Ishikawa (cell line): Measurements from ENCODE around the gene EIF5A2.

Source experiments
- CEBPB ChIP-seq: IDR thresholded peaks from 2 replicates; pipeline ENCODE4 v1.6.1; 2012
- CREB1 ChIP-seq: IDR thresholded peaks from 2 replicates; pipeline ENCODE4 v1.6.1; 2012; ENCODE audit warnings: low read depth
- EGR1 ChIP-seq: IDR thresholded peaks from 2 replicates; pipeline ENCODE4 v1.6.1; 2012
- EP300 ChIP-seq: IDR thresholded peaks from 2 replicates; pipeline ENCODE4 v1.6.1; 2012; ENCODE audit warnings: borderline replicate concordance
- FOXM1 ChIP-seq: IDR thresholded peaks from 2 replicates; pipeline ENCODE4 v1.6.1; 2012; ENCODE audit warnings: low read depth, borderline replicate concordance
- NFIC ChIP-seq: IDR thresholded peaks from 2 replicates; pipeline ENCODE4 v1.6.1; 2012
- RAD21 ChIP-seq: IDR thresholded peaks from 2 replicates; pipeline ENCODE4 v1.6.1; 2012; ENCODE audit warnings: low read depth
- TAF1 ChIP-seq: IDR thresholded peaks from 2 replicates; pipeline ENCODE4 v1.6.1; 2012; ENCODE audit warnings: low read depth, mild to moderate bottlenecking
- TCF12 ChIP-seq: IDR thresholded peaks from 2 replicates; pipeline ENCODE4 v1.6.1; 2012; ENCODE audit warnings: low read depth
- TEAD4 ChIP-seq: IDR thresholded peaks from 2 replicates; pipeline ENCODE4 v1.6.1; 2012
- YY1 ChIP-seq: IDR thresholded peaks from 2 replicates; pipeline ENCODE4 v1.6.1; 2012; ENCODE audit warnings: low read depth
- ZBTB7A ChIP-seq: IDR thresholded peaks from 2 replicates; pipeline ENCODE4 v1.6.1; 2012; ENCODE audit warnings: low read depth
- TF ChIP-seq, protein P1 (sequence below): IDR thresholded peaks from 2 replicates; pipeline ENCODE4 v1.6.1; 2012
- TF ChIP-seq, protein P2 (sequence below): IDR thresholded peaks from 2 replicates; pipeline ENCODE4 v1.6.1; 2012; ENCODE audit warnings: low read depth, mild to moderate bottlenecking
- TF ChIP-seq, protein P3 (sequence below): IDR thresholded peaks from 2 replicates; pipeline ENCODE4 v1.6.1; 2012

The EIF5A2 gene

DNA sequence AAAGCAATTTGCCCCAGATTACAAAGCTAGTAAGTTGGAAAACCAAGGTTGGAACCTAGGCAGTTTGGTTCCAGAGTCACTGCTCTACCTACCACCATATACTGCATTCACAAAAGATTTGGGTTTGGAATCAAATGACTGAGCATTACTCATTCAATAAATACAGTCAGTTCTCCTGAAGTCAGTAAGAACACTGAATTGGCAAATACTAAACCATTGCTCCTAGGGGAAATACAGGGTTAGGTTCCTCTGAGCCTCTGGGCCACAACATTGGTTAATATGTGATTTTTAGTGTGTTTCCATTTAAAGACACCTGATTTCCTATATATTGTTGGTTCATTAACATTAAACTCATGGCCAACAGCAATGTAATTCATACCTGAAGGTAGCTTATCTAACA lies 2.1 kb upstream of the EIF5A2 start:
- TF ChIP-seq NFIC (no peak), CREB1 (no peak), FOXM1 (no peak), TCF12 (no peak), RAD21 (no peak), ZBTB7A (no peak), EP300 (no peak), TAF1 (no peak), TEAD4 (no peak), CEBPB (no peak), EGR1 (no peak), YY1 (no peak)
- TF ChIP-seq, protein P1, sequence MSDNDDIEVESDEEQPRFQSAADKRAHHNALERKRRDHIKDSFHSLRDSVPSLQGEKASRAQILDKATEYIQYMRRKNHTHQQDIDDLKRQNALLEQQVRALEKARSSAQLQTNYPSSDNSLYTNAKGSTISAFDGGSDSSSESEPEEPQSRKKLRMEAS, result no peak
- TF ChIP-seq, protein P2, sequence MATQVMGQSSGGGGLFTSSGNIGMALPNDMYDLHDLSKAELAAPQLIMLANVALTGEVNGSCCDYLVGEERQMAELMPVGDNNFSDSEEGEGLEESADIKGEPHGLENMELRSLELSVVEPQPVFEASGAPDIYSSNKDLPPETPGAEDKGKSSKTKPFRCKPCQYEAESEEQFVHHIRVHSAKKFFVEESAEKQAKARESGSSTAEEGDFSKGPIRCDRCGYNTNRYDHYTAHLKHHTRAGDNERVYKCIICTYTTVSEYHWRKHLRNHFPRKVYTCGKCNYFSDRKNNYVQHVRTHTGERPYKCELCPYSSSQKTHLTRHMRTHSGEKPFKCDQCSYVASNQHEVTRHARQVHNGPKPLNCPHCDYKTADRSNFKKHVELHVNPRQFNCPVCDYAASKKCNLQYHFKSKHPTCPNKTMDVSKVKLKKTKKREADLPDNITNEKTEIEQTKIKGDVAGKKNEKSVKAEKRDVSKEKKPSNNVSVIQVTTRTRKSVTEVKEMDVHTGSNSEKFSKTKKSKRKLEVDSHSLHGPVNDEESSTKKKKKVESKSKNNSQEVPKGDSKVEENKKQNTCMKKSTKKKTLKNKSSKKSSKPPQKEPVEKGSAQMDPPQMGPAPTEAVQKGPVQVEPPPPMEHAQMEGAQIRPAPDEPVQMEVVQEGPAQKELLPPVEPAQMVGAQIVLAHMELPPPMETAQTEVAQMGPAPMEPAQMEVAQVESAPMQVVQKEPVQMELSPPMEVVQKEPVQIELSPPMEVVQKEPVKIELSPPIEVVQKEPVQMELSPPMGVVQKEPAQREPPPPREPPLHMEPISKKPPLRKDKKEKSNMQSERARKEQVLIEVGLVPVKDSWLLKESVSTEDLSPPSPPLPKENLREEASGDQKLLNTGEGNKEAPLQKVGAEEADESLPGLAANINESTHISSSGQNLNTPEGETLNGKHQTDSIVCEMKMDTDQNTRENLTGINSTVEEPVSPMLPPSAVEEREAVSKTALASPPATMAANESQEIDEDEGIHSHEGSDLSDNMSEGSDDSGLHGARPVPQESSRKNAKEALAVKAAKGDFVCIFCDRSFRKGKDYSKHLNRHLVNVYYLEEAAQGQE, result no peak
- TF ChIP-seq, protein P3, sequence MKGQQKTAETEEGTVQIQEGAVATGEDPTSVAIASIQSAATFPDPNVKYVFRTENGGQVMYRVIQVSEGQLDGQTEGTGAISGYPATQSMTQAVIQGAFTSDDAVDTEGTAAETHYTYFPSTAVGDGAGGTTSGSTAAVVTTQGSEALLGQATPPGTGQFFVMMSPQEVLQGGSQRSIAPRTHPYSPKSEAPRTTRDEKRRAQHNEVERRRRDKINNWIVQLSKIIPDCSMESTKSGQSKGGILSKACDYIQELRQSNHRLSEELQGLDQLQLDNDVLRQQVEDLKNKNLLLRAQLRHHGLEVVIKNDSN, result no peak

DNA sequence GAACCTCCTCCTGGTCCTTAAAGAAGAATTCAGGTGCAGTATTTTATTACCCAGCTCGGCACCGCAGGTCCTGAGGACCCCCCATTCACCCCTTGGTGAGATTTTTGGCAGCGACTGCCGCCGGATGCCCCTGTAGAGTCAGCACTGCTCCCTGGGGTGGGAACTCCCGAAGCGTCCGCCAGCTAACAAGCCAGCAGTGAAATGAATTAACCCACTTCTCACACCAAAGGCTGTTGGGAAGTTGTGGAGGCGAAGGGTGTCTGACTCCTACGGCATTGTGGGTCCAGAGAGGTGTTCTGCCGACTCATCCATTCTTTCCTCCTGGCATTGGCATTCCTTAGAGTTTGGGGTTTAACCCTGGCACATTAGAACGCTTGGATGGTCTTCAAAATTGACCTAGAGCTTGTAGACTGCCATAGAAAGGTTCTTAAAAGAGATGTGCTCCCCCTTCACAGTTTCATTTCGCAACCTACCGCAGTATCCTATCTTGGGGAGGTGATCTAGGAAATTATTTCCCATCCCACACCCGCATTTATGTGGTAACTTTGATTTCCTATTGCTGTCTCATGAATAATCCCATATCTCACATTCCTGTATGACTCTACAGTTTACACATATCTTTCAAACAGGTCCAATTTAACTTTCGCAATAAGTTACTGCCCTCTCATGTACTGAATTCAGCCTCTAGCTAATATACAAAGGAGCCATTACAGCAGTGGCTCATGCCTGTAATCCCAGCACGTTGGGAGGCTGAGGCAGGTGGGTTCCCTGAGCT lies 879 bp upstream of the EIF5A2 start:
- TF ChIP-seq EGR1 (no peak), TCF12 (no peak), FOXM1 (no peak), TEAD4 (no peak), CEBPB (no peak), CREB1 (no peak), ZBTB7A (no peak), RAD21 (no peak), TAF1 (no peak), YY1 (no peak), EP300 (no peak), NFIC (no peak)
- TF ChIP-seq, protein P3, result no peak
- TF ChIP-seq, protein P2, result no peak
- TF ChIP-seq, protein P1, result no peak

DNA sequence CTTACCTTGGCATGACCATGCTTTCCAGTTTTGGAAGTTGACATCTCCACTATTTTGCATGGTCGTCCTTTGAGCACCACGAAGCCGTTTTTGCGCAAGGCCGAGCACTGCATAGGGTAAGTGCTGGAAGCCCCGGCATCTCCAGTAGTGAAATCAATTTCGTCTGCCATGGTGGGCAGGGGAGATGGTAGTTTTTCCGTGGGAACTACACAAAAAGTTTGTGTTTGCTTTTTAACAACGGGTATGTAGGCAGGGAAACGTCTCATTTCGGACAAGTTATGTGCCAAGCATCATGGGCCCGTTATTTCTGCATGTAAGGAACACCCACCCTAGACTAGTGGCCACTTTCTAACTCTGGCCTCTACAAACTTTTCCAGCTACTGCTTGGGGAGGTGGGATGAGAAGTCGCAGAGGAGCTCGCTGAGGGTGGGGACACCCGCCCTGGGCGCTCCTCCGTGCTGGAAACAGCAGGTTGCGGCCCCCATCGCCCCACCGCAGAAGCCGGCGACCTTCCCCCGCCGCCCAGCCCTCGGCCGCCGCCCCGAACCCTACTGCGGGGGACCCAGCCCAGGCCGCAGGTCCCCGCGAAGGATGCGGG lies 701 bp downstream of the EIF5A2 start:
- TF ChIP-seq CREB1 (no peak), ZBTB7A (no peak), EP300 (no peak), FOXM1 (no peak), TAF1 (no peak), NFIC (no peak)

- TF ChIP-seq, protein P3, result no peak
- TF ChIP-seq FOXM1 (no peak), TCF12 (no peak), TEAD4 (no peak), CREB1 (no peak), EP300 (no peak), ZBTB7A (no peak), YY1 (no peak), CEBPB (no peak), EGR1 (no peak), RAD21 (no peak), TAF1 (no peak), NFIC (no peak)
- TF ChIP-seq, protein P1, result no peak
- TF ChIP-seq, protein P2, result no peak
These were observed 2.6 kb downstream of the EIF5A2 start for GRCh38 chr3:170905862-170906261.
